HG03064 (cell line): ENCODE data around the gene TENT4A.
"Not testable (repeated sequence)": the region's sequence is repeated elsewhere in the genome, so short reads cannot be mapped to it uniquely, and the experiment has no call there.

Source experiments
- ATAC-seq: cut with Tn5 transposase; IDR thresholded peaks from one replicate; pipeline ENCODE4 v1.9.1; 2021; ENCODE audit warnings: low read depth; ENCODE audit not compliant: unreplicated experiment

Gene TENT4A

DNA sequence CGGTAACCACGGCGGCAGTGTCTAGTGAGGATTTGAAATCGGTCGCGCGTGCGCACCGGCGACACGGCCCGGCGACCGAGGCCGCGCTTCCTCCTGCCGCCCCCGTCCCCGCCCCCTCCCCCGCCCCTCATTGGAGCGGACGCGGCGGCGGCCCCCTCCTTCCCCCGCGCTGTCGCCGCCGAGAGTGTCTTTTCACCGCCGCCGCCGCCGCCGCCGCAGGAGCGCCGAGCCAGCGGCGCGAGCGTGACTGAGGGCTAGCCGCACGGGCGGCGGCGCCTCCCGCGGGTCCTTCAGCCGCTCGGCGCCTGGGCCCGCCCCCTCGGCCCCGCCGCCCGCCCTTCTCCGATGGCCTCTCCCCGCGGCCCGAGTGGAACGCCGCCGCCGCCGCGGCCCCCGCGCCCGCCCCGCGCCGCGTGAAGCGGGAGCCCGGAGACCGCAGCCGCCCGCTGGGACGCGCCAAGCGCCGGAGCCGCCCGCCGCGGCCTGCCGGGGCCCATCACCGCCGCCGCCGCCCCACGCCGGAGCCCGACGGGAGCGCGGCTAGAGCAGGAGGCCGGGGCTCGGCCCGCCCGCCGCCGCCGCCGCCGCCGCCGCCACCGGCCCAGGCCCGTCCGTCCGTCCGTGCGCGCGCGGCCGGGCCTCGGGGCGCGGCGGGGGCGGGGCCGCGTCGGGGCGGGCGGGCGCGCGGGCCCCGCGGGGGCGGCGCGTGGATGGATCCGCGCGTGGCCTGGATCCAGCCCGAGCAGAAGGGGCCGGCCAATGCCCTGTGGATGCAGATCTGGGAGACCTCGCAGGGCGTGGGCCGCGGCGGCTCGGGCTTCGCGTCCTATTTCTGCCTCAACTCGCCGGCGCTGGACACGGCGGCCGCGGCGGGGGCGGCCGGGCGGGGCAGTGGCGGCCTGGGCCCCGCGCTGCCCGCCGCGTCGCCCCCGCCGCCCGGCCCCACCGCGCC lies at the start of gene TENT4A:
Gene TENT4A (plus strand): TSS at position 159 of the 952 bp plus-strand sequence. CDS start 552 bp downstream, at position 711.
- ATAC-seq, result peak; percentile 15

DNA sequence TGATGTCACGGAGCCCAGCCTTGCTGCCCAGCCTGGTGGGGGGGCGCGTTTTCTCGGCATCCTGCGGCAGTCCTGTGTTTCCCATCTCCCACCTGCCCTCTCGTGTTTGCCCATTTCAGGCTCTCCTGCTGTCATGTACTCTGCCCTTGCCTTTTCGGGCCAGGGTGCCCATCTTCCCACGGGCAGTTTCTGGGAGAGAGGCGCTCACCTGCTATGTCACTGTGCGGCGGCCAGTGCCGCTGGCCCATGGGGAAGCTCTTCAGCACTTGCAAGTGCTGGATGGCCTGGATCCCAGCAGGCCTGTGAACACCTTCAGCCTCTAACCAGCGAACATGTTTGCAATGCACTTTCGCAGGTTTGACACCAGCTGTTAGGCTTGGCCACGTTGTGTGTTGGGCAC lies 46.5 kb upstream of the TENT4A start:
- no peak for ATAC-seq

DNA sequence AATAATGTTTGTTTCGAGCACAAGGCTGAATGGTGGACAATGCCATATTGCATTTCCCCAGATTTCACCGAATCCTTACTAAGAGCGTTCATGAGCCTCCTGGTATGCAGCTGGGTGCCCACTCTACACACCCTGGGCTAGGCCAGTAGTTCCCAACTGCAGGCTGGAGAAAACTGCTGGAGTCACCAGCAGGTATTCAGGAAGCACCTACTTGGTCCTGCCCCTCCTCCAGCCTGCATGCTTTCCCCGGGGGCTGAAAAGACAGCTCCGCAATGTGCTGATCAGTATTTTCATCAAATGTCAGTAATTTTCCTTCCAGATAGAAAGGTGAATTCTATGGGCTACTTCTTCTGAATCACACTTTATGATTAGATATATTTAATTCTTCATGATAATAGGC lies 45.6 kb upstream of the TENT4A start:
- no peak for ATAC-seq

DNA sequence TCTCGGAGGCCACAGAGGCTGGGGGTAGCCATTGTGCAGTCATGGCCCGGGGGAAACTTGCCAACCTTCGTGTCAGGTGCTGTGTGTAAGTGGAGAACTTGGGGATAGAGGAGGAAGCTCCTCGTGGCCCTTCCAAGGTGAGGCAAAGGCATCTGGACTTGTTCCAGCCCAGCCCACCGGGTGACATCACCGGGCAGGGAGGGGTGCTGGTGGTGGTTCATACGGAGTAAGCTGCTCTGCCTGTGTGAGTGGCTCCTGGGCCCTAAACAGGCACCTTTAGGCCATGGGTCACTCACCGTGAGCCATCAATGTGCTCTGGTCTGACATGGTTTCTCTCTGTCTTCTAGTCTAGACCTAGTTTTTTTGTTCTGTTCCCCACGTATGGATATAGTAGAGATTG lies 44.5 kb upstream of the TENT4A start:
- not testable (repeated sequence) for ATAC-seq

DNA sequence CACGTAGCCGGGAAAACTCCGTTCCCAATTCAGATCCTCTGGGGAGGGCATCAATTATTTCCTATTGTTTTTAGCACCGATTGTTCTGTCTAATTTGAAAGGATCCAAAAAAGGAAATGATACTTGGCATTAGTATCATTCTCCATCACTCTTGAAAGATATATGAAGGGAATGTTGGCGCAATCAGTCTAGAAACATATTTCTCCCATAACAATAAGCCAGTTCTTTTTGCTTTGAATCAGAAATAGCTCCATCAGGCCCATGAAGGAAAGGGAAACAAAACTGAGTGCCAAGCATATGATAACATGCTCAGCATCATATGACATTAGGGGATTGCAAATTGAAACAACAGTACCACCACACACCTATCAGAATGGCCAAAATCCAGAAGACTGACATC lies 40.2 kb upstream of the TENT4A start:
- ATAC-seq, result no peak

DNA sequence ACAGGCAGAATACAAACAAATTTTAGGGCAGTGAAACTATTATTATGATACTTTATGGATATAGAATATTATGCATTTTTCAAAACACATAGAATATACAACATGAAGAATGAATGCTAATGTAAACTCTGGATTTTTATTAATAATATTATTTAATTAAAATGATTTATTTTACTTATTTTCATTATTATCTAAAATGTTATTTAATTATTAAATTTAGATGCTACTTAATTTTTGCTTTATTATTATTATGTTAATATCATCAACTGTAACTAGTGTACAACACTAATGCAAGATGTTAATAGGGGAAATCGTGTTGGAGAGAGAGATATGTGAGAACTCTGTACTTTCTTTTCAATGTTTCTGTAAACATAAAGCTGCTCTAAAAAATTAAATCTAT lies 39.3 kb upstream of the TENT4A start:
- no peak for ATAC-seq

DNA sequence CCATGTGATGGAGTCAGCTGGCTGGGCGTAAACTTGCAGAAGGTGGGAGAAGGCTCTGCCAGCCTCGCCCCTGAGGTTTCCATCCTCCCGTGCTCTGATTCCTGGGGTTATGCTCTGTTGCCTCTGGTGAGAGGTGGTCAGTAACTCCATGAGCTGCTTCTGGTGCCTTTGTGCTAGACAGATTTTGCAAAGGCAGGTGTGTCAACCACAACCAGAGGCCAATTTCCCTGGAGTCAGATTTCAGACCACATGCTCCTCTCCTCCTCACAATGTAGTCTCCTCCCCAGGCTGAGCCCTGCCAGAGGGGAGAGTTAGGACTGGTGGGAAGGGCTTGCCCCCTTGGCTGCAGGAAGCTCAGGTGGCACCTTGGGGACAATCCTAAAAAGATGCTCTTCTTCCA lies 38.8 kb upstream of the TENT4A start:
- no peak for ATAC-seq

DNA sequence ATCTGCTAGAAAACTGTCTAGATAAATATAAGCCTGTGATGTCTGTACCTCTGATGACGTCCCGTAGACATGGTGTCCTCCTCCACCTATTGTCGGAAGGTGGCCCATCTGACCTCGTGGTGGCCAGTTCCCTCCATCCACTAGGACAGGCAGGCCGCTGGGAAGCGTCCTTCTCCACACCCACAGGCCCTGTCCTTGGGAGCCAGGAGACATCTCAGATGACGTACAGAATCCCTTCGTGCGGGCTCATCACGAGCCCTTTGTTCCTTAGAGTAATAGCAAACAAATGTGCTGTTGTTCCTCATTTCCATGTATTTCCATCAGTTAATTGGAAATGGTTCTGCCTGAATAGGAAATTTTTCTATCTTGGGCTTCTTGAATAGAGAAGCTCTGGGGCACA lies 38.3 kb upstream of the TENT4A start:
- no peak for ATAC-seq

DNA sequence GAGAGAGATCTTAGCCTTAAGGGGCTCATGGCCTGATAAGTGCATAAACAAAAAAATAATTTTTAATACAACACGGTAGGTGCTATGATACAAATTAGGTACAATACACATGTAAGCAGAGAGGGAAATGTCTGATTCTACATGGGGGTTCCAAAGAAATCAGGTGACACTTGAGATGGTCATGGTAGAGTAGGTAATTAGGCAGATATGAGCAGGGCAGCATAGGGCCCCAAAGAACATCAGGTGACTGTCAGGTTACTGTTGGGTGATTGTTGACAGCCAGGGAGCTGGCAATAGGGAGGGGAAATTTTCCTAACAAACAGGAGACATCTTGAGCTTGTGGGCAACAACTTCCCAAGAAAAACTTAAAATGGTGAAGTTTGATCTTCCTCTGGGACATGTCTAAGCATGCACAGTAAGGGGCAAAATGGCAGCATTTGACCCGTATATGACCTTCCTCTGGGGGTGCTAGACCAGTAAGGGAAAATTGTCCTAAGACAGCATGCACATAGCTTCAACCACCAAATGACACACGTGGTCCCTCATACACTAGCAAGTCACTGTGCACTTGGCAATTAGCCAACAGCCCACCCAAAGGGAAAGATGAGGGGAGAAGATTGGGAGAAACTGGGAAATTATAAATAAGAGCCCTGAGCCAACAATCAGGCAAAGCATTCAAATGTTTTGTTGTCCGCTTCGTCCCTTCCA lies 37.3 kb upstream of the TENT4A start:
- ATAC-seq, result no peak

DNA sequence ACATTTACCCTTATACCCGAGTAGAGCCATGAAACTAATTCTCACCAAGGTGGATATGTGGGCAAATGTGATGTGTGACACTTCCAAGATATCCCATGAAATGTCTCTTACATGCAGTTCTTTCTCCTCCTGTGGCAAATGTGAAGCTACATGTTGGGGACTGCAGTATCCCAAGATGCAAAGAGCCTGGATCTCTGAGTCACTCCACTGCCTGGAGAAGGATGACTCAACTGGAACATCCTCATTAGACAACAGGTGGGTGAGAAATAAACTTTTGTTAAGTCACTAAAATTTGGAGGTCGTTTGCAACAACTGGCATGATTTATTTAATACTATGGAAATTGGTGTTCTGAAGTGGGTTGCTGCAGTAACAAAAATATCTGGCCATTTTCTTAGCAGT lies 36.5 kb upstream of the TENT4A start:
- no peak for ATAC-seq

DNA sequence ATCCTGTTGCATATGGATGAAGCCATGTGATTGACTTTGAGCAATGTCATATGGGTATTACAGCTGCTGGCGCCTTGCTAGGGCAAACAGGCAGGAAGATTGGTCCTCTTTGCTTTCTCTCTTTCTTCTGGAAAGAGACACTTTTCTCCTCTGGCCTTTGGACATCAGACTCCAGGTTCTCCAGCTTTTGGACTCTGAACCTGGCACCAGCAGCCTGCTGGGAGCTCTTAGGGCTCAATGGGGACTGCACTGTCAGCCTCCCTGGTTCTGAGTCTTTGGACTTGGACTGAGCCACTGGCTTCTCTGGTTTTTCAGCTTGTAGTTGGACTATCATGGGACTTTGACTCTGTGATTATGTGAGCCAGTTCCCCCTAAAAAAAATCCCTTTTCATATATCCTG lies 34.8 kb upstream of the TENT4A start:
- no peak for ATAC-seq

DNA sequence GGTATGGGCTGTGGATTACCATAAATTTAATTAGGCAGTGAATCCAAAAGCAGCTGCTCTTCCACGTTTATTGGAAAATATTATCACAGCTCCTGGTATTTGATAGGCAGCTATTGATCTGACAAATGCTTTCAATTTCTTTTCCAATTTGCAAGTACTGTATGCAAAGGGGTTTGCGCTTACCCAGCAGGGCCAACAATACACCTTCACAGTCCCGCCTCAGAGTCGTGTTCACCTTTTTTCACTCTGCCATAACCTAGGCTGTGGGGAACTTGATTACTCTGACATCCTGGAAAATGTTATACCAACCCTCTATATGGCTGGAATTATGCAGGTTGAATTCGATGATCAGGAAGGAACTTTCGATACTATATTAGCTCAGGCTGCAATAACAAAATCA lies 32.3 kb upstream of the TENT4A start:
- ATAC-seq, result no peak

DNA sequence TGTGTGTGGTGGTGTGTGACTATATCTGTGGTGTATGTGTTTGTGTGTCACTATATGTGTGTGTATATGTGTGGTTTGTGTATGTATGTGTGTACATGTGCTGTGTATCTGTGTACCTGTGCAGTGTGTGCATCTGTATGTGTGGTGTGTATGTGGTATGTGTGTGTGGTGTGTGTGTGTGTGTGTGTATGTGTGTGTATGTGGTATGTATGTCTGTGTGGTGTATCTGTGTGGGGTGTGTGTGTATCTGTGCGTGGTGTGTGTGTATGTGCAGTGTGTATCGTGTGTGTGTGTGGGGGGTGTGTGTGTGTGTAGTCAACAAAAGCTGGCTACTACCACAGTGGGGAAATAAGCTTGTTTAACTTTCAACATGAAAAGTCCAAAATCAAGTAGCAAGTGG lies 31.6 kb upstream of the TENT4A start:
- no peak for ATAC-seq

DNA sequence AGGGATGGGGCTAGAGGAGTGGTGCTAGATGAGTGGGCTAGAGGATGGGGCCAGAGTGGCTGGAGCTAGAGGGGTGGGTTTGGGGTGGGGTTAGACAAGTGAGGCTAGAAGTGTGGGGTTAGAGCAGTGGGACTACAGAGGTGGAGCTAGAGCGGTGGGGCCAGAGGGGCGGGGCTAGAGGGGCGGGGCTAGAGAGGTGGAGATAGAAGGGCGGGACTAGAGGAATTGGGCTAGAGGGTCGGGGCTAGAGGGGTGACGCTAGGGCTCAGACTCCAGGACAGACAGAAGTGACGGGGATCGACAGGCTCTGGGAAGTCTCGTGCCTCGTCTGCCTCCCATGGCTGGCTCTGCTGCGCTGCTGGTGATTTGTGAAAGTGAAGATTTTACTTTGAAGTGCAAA lies 31.0 kb upstream of the TENT4A start:
- ATAC-seq, result no peak

DNA sequence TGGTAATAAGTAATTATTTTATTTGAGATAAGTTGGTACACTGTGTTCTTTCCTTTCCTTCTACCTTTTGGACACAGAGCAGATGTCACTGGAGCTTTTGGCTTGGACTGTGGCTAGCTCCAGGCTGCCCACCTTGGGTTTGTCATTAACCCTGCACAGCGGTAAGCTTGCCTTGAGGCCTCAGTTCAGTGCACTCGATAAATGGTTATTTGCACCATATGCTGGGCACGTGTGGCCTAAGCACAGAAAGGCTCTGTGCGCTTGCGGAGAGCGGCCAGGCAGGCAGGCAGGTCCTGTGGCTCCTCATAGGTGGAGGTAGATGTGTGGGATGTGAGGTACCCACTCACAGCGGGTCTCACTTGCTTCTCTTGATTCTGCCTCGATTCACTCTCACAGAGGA lies 30.0 kb upstream of the TENT4A start:
- no peak for ATAC-seq

DNA sequence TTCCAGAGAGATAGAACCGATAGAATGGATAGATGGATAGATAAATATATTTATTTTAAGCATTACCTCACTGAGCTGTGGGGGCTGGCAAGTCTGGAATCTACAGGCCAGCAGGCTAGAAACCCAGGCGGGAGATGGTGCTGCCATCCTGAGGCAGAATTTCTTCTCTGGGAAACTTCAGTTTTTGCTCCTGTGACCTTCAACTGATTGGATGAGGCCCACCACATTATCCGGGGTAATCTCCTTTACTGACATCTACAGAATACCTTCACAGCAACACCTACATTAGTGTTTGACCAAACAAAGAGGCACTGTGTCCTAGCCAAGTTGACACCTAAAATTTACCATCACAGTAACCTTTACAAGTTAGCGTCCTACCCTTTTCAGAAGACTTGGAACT lies 29.2 kb upstream of the TENT4A start:
- ATAC-seq, result no peak

DNA sequence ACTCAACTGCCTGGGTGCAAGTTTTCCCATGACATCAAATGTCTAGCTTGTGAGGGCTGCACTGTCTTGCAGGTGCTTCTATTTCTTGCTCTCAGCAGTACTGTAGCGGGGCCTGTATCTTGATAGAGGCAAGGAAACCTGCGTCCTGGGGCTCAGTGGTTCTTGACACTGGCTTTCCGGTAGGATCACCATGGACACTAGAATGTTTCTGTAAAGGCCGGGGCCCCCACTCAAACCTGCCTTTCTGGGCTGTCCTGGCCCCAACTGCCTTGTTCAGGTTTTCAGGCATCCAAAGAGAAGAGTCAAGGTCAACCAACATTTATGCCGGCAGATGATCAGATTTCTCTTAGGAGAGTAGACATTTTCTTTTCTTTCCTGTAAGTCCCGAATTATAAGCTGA lies 26.7 kb upstream of the TENT4A start:
- ATAC-seq, result no peak

DNA sequence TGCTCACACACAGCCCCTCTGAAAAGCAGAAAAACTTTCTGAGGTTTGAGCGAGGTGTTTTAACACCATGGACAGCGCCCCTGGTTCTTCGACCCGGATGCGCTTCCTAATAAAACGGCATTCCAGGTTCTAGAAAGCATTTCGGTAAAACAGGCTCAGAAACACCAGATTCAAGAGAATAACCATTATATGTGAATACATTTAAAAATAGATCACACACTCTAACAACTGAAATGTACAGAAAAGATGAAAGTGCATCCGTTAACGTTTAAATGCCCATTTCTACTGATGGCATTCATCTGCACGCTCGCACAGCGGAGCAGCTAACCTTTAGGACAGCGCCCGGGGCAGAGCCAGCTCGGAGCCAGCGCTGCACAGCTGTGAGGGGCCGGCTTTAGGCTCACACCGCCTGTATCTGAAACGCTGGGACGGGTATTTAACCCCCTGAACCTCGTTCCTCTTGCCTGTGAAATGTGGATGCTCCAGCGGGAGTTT lies 26.3 kb upstream of the TENT4A start:
- no peak for ATAC-seq

DNA sequence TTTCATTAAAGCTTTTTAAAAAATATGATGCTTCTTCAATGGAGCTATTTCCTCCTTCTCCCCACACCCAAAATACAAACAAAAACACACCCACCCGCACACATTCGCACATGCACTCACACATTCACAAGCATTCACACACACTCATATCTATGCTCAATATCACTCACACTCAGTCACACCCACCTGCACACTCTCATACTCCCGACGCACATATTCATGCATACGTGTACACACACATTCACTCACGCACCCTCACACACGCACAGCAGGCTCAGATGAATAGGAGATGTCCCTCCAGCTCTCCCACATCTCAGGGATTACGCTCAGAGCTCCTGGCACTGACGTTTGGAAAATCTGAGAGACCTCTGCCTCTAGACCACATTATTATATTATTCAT lies 25.7 kb upstream of the TENT4A start:
- ATAC-seq, result no peak

DNA sequence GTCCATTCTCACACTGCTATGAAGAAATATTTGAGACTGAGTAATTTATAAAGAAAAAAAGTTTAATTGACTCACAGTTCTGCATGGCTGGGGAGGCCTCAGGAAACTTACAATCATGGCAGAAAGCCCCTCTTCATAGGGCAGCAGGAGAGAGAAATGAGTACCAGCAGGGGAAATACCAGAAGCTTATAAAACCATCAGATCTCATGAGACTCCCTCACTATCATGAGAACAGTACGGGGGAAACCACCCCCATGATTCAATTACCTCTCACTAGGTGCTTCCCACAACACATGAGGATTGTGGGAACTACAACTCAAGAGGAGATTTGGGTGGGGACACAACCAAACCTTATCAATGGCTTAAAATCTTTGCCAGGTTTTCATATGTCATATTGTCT lies 20.3 kb upstream of the TENT4A start:
- ATAC-seq, result no peak

DNA sequence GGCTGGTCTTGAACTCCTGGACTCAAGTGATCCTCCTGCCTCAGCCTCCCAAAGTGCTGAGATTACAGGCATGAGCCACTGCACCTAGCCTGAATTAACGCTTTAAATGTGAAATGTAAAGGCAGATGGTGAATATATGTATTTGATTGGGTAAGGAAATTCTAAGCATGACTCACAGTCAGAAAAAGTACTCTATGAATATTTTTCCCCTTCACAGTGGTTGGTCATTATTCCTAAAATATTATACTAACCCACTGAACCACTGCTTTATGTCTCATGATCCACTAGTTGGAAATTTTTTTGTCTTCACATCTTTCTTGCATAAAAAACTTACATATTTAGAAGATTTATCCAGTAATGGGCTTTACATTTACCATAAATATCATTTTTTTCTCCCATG lies 14.5 kb upstream of the TENT4A start:
- ATAC-seq, result no peak

DNA sequence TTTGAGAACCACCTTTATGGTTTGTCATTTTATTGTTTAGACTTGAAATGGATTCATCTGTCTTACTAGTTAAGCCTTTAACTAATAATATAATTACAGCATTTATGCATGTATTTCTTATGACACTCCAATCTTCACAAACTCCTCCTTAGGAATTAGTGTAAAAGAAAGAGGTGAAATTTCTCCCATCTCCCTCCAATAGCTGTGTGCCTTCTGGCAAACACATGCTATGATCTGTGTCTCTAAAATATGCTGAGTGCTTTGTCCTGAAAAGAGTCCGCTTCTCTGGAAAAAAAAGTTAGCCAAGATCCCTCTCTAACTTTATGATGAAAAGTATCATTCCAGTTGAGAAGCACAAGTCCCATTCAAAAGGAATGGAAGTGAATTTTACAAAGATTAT lies 13.9 kb upstream of the TENT4A start:
- ATAC-seq, result no peak
